ENCODE results near the gene ARFGAP1. TPM values are rescaled to one million over a fixed set of nuclear protein-coding genes. Genes with fewer than 3 reads are reported as not detected.

Gene ARFGAP1
- total RNA-seq, 1 donor from 2014 or later = 128 TPM

DNA sequence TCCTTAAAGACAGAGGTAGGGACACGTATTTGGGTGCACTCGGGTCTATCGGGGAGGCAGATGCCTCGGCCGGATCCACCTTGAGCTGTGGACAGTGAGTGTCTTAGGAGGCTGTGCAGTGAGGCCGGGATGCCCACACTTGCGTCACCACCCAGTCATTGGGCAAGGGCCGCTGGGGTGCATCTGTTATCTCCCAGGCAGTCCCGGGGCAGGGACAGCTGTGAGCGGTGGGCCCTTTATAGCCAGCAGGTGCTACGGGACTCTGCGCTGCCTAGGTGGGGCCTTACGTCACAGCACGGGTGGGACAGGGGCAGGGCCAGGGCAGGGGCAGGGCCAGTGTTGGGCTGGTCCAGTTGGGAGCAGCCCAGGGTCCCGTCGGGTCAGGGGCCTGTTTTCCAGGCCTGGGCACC, 19.7 kb downstream of the ARFGAP1 start:
- Mint-ChIP-seq H3K36me3 (ENCODE audit: low read depth) (no peaks in the 10 kb centered on the region), H3K4me3 (no peak overlapping the region), H3K9me3 (no peaks in the 10 kb centered on the region), H3K27ac (ENCODE audit: unreplicated experiment) (no peak overlapping the region), H3K27me3 (ENCODE audit: low read depth) (peaks cover 4% of the 10 kb centered on the region), H3K4me1 (peaks cover 26% of the 10 kb centered on the region)
- TF ChIP-seq, protein P1, sequence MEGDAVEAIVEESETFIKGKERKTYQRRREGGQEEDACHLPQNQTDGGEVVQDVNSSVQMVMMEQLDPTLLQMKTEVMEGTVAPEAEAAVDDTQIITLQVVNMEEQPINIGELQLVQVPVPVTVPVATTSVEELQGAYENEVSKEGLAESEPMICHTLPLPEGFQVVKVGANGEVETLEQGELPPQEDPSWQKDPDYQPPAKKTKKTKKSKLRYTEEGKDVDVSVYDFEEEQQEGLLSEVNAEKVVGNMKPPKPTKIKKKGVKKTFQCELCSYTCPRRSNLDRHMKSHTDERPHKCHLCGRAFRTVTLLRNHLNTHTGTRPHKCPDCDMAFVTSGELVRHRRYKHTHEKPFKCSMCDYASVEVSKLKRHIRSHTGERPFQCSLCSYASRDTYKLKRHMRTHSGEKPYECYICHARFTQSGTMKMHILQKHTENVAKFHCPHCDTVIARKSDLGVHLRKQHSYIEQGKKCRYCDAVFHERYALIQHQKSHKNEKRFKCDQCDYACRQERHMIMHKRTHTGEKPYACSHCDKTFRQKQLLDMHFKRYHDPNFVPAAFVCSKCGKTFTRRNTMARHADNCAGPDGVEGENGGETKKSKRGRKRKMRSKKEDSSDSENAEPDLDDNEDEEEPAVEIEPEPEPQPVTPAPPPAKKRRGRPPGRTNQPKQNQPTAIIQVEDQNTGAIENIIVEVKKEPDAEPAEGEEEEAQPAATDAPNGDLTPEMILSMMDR (conservative IDR thresholded peaks at IDR 0.05) = no peak
- DNase-seq (ENCODE audit: low read depth, low spot score) = no peak

DNA sequence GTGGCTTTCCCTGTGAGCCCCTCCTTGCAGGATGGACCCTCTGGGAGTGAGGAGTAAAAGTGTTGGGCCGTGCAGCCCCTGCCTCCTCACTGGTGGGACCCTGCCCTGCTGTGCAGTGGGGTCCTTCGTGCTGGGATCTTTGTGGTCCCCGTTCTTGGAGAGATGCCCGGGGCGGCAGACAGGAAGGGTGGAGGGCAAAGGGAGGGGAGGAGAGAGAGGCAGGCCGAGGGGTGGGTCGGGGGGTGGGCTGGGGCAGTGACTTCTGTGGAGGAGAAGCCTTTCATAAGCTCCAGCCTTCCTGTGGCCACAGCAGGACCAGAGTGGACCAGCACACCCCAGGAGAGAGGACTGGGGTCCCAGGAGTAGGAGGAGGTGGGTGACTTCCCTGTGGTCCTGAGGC, 20.3 kb downstream of the ARFGAP1 start, which contains the start of gene COL20A1:
Gene COL20A1 (plus strand): TSS at position 283 of the 400 bp plus-strand sequence. CDS start 1,922 bp downstream, outside the sequence.
- peaks cover 26% of the 10 kb centered on the region for H3K4me1 Mint-ChIP-seq

DNA sequence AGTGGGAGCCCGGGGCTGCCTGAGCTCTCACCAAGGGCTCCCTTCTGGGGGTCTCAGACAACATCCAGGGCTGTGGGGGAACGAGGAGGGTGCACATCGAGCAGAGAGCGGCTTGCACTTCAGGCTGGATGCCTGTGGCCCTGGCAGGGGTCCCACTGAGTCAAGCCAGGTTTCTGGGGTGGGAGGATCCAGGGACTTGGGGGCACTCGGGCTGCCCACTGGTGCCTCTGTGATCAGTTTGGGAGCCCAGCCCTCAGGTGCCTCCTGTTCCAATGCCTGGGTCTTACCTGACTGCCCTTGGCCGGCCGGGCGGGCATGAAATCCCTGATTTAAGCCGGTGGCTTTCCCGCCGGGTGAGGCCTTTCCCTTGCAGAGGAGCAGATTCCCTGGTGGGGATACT, 20.8 kb downstream of the ARFGAP1 start:
- Mint-ChIP-seq H3K36me3 (ENCODE audit: low read depth) (no peaks in the 10 kb centered on the region), H3K27me3 (ENCODE audit: low read depth) (peaks cover 4% of the 10 kb centered on the region), H3K4me1 (peaks cover 26% of the 10 kb centered on the region), H3K4me3 (no peak overlapping the region), H3K9me3 (no peaks in the 10 kb centered on the region), H3K27ac (ENCODE audit: unreplicated experiment) (no peak overlapping the region)
- no peak for DNase-seq (ENCODE audit: low read depth, low spot score)
- TF ChIP-seq, protein P1 (conservative IDR thresholded peaks at IDR 0.05) = no peak

More for the DNA sequence above, 20.3 kb downstream of the ARFGAP1 start, which contains the start of gene COL20A1:
- H3K9me3 Mint-ChIP-seq = no peaks in the 10 kb centered on the region
- no peaks in the 10 kb centered on the region for H3K36me3 Mint-ChIP-seq (ENCODE audit: low read depth)
- H3K27ac Mint-ChIP-seq (ENCODE audit: unreplicated experiment) = no peak within 1 kb of the TSS
- no peak for DNase-seq (ENCODE audit: low read depth, low spot score)
- no peak within 1 kb of the TSS for H3K4me3 Mint-ChIP-seq
- peaks cover 4% of the 10 kb centered on the region for H3K27me3 Mint-ChIP-seq (ENCODE audit: low read depth)
- TF ChIP-seq, protein P1 (conservative IDR thresholded peaks at IDR 0.05) = no peak

DNA sequence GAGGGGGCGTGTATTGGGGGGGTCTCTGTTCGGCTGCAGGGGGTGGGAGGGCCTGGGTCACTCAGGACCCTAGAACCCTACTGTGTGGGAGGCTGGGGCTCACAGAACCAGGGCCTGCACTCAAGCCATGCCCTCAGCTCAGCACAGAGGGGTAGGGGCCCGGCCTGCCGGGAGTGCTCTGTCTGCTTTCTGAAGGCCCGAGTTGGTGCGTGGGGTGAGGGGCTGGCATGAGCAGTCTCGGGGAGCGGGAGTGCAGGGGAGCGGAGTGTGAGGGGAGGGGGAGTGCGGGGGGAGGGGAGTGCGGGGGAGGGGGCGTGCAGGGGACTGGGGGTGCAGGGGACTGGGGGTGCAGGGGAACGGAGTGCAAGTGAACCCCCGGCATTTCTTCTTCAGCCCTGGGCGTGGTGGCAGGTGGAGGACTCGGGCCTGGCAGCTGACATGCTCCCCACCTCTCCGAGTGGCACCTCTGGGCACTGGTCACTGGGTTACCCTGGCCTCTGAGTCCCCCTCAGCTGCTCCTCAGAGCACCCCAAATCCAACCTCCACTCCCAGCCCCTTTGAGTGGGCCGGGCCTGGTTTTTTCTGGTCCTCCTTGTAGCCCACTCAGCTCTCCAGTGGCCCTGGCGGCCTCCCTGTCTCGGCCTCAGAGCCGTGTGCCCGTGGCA, 21.4 kb downstream of the ARFGAP1 start:
- Mint-ChIP-seq H3K27ac (ENCODE audit: unreplicated experiment) (no peak overlapping the region), H3K4me3 (no peak overlapping the region), H3K9me3 (no peaks in the 10 kb centered on the region), H3K27me3 (ENCODE audit: low read depth) (peaks cover 4% of the 10 kb centered on the region), H3K4me1 (peaks cover 27% of the 10 kb centered on the region), H3K36me3 (ENCODE audit: low read depth) (peaks cover 1% of the 10 kb centered on the region)
- TF ChIP-seq, protein P1 (conservative IDR thresholded peaks at IDR 0.05) = no peak
- no peak for DNase-seq (ENCODE audit: low read depth, low spot score)

DNA sequence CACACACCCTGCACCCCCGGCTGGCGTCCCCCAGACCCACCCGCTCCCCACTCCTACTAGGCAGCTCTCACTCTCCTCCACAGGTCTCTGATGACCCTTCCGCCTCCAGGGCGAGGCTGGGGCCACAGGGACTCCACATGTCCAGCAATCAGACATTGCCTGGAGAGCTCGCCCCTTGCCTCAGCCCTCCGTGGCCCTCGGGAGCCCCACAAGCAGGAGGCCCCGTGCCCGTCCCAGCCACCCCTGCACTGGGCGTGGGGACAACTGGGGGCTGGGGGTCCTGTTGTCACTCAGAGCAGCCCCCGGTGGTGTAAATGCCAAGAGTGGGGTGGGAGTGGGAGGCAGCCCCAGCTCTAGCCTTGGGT, 21.9 kb downstream of the ARFGAP1 start:
- no peak for DNase-seq (ENCODE audit: low read depth, low spot score)
- peaks cover 4% of the 10 kb centered on the region for H3K27me3 Mint-ChIP-seq (ENCODE audit: low read depth)
- H3K4me3 Mint-ChIP-seq = no peak overlapping the region
- TF ChIP-seq, protein P1 (conservative IDR thresholded peaks at IDR 0.05) = no peak
- peaks cover 2% of the 10 kb centered on the region for H3K36me3 Mint-ChIP-seq (ENCODE audit: low read depth)
- no peaks in the 10 kb centered on the region for H3K9me3 Mint-ChIP-seq
- H3K27ac Mint-ChIP-seq (ENCODE audit: unreplicated experiment) = peak overlapping the region; percentile 43
- H3K4me1 Mint-ChIP-seq = peaks cover 30% of the 10 kb centered on the region
